Activated T-cell treated with anti-CD3 and anti-CD28 coated beads, Interleukin-2, amount 50 U/mL, for 1 hour (primary cell): ENCODE results near the gene RPTN.
A peak's percentile ranks its signal among the peaks of the same experiment; 100 is the strongest.
"Not testable (repeated sequence)": the region's sequence is repeated elsewhere in the genome, so short reads cannot be mapped to it uniquely, and the experiment has no call there.

Source experiments
- DNase-seq: peaks from one replicate; pipeline ENCODE4 v3.0.0-alpha.2; 2020

The RPTN gene

DNA sequence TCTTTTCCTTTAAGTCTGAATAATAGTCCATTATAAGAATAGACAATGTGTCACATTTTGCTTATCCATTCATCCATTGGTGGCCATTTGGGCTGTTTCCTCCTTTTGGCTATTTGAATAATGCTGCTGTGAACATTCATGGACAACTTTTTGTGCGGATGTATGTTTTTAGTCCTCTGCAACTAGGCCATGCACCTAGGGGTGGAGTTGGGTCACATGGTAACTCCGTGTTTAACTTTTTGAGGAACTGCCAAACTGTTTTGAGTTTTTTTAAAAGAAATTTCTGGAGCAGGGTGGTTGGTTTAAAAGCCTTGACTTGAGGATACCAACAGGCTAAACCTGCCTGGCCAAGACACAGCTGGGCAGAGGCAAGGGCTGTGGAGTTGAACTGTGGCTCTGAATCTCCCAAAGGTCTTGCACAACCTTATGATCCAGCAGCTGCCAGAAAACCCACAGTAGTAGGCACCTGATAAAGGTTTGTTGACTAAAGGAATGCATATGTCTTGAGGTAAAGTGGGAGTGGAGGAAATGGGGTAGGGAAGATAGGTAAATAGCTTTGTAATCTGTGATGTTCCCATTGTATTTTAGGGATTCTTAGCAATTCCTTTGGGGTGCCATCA lies 5.6 kb upstream of the RPTN start:
- no peak for DNase-seq

DNA sequence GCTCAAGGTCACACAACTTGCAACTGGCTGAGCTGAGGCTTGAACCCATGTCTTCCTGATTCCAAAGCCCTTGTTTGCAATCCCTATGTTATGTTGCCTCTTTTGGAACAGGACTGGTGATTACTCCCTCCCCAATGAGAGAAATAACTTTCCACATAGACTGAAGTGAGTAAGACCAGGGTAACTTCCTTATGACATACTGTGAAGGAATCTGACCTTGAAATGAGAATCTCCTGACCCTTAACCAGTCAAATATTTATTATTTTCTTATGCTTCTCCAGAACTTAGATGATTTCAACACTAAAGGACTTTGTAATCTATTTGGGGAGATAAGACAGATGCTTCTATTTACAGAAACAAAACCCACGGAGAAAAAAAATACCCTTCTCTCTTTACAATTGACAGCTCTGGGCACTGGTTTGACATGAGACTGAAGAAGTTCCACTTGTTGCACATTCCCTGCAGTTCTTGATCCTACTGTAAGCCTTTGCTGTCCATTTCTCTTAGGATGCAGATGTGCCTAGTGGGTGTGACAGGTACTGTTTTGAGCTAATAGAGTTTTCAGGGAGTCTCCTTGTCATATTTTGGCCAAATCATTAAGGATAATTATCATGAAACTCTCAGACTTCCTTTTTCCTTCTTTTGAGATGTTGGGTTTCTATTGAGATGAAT lies 3.9 kb upstream of the RPTN start:
- no peak for DNase-seq

DNA sequence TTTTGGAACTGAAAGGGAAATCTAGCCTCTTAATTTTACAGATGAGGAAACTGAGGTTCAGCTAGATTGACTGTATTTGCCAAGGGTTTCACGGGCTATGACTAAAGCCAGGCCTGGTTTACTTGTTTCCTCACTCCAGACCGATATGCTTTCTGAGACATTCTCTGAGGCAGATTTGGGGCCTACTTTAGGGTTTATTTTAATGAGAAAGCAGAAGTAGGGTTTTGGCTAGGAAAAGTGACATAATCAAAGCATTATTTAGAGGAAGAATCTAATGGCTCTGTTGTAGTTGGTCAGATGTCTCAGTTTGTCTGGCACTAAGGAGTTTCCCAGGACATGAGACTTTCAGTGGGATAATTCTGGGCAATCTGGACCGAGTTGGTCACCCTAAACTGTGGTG lies 1.5 kb upstream of the RPTN start:
- DNase-seq: no peak

DNA sequence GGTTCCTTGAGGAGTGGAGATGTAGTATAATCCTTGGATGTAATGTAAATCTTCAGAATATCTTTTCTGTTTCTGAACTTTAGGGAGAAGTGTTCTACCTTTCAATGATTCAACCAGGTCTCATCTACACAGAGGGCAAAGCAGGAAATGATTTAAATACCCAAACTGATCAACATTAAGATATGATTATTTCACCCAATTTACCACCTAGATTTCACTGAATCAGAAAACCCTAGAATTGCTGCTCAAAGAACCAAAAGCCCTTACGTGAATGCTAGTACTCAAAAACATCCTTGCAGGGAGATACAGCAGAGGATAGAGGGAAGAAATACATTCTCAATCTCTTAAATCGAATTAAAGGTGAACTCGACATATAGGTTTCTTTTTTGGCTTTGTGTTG lies 5.0 kb downstream of the RPTN start:
- no peak for DNase-seq

DNA sequence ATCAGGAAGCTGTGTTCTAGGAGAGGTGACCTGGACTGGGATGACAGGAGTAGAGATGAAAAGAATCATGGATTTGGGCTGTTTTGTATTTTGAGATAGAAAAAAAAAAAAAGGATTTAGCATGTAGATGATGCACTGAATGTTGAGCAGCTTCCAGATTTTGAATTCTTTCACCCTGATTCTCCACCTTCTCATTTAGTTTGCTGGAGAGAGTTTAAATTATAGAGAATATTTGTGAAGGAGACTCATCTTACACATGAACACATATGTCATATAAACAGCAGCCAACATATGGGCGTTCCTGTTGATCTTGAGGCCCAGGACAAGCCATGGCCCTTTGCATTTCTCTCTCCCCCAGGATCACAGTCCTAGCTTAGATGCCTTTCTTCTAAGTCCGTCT lies 7.4 kb downstream of the RPTN start:
- DNase-seq: no peak

DNA sequence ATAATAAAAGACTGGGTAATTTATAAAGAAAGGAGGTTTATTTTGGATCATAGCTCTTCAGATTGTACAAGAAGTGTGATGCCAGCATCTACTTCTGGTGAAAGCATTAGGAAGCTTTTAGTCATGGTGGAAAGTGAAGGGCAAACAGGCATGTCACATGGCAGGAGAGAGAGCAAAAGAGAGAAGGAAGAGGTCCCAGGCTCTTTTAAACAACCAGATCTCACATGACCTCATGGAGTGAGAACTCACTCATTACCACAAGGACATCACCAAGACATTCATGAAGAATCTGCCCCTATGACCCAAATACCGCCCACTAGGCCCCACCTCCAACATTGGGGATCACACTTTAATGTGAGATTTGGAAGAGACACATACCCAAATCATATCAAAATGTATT lies 10.0 kb downstream of the RPTN start:
- no peak for DNase-seq

DNA sequence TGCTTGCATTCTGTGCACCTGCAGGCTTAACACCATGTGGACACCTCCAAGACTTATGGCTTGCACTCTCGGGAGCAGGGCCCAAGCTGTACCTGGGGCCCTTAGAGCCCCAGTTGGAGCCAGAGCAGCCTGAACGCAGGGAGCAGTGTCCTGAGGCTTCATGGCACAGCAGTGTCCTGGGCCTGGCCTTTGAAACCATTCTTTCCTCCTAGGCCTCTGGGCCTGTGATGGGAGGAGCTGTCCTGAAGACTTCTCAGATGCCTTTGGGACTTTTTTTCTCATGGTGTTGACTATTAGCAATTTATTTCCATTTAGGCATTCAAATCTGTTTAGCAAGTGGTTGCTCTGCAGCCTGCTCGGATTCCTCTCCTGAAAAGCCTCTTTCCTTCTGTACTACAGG lies 11.0 kb downstream of the RPTN start:
- no peak for DNase-seq

DNA sequence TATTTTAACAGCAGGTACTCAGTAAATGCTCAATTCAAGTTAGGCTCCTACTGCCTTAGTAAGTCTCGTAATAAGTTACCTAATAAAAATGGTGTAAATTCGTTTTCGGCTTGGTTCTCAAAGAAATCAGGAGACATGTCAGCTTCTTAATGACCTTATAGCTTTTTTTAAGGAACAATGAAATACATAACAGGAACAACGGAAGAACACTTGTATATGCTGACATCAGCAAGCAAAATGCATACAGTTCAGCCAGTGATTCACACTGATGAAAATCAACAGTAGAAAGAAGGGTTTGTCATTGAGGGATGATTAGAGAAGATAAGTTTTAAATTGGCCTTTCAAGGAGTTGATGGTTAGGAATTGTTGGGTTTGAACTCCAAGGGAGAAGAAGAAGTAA lies 13.3 kb downstream of the RPTN start:
- no peak for DNase-seq

DNA sequence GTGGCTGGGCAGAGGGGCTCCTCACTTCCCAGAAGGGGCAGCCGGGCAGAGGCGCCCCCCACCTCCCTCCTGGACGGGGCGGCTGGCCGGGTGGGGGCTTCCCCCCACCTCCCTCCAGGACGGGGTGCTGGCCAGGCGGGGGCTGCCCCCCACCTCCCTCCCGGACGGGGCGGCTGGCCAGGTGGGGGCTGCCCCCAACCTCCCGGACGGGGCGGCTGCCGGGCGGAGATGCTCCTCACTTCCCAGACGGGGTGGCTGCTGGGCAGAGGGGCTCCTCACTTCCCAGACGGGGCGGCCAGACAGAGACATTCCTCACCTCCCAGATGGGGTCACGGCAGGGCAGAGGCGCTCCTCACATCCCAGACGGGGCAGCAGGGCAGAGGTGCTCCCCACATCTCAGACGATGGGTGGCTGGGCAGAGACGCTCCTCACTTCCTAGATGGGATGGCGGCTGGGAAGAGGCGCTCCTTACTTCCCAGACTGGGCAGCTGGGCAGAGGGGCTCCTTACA lies 14.3 kb downstream of the RPTN start:
- DNase-seq: not testable (repeated sequence)

DNA sequence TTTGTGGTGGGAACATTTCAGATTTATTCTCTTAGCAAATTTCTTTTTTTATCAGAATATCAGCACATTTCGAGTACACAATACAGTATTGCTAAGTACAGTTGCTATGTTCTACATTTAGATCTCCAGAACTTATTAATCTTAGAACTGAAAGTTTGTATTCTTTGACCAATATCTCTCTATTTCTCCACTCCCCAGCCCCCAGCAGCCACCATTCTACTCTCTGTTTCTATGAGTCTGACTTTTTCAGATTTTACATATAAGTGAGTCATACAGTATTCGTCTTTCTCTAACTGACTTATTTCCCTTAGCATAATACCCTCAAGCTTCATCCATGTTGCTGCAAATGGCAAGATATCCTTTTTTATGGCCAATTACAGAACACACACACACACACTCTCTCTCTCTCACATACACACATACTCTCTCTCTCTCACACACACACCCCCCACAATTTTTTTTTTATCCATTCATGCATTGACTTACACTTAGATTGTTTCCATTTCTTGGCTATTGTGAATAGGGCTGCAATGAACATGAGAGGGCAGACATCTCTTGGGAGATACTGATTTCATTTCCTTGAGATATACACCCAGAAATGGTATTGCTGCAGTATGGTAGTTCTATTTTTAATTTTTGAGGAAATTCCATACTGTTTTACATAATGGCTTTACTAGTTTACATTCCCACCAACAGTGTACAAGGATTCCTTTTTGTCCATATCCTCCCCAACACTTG lies 15.7 kb downstream of the RPTN start:
- DNase-seq: no peak

DNA sequence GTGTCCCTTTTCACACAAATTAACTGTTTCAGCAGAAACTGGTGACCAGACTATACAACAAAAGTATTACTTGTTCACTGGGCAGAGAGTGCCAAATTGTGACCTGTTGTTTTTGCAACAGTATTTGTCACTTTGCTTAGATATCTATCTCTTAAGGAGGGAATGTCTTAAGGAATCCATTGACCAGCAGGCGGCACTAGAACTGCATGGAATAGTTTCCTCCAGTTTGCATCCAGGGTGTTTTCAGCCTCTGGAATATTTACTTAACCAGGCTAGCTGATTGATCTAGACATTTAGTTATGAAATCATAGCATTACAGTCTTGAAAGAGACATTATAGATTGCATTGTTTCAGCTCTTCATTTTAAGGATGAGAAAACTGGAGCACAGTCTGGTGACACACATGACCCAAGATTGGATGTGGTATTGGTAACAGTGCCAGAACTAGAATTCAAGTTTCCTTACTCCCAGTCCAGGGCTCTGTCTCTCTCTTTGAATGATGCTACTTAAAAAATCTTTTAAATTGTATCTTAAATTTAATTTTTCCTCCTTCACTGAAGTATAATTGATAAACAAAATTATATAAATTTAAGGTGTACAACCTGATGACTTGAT lies 16.9 kb downstream of the RPTN start:
- DNase-seq: no peak

DNA sequence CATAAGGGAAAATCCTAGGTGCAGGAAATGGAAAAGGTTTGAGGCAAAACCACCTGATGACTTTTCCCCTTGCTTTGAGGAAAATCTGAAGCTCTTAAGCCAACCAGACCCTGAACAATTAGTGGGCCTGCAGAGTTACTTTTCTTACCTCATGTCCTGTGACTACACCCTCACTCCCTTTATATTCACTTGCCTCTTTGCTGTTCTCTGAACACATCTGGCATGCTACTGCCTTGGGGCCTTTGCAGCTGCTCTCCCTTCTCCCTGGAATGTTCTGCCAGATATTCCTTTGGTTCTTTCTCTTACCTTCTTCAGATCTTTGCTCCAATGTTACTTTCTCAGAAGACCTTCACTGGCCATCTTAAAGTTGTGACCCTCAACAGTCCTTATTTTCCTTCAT lies 21.8 kb downstream of the RPTN start:
- DNase-seq: no peak

DNA sequence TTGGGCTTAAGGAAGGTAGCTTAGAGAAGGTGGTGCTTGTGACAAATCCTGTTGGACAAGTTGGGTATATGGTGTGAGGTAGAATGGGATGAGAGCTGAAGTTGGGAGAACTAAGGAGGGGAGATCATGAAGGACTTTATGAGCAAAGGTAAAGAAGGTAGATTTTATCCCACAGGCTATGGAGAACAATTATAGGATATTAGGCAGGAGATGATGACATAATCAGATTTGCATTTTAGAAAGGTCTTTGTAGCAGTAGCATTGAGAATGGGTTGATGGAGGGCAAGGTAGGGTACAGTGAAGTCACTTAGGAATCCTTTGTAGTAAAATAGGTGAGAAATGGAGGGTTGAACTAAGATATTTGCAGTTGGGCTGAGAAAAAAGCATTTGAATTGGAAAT lies 28.8 kb downstream of the RPTN start:
- no peak for DNase-seq

DNA sequence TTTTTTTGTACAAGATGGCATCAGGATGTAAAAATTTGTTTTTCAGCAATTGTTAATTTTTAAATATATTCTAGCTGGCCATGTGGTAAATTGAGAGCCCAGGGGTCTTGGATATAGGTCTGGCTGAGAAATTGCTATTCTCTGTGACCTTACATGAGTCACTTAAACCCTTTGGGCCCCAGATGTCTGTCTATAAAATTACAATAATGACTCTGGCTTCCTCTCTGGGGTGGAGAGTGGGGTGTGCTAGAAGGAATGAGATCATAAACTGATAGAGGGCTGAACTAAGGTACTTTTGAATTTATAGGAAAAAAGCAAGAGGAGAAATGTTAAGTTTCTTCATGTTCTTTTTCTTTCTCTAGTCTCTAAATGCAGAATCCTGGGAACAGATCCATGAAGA lies 31.4 kb downstream of the RPTN start:
- DNase-seq: no peak

DNA sequence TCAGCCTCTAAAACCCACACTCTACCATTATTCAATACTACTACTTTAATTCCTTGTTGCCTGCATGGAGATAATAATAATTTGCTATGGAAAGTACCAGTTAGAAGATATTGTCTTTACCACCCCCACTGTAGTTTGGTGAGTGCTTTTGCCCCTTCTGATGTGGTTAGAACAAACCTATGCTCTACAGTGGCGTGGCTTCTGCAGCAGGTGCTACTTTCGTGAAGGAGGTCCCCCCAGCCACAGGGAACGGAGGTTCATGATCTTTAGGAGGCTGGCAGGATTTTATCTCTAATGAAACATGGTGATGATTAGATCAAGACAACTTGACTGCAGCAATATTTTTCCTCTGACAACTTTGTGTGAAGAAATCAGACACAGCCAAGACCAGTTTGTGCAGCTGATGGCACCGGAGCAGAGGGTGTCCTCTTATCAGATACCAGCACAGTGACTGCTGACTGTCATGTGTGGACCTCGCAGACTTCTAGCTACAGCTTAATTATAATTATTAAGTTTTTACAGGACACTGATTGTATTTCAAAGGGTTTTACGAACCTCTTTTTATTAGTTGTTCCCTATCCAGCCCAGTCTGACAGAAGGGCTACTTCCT lies 33.1 kb downstream of the RPTN start:
- DNase-seq: no peak

DNA sequence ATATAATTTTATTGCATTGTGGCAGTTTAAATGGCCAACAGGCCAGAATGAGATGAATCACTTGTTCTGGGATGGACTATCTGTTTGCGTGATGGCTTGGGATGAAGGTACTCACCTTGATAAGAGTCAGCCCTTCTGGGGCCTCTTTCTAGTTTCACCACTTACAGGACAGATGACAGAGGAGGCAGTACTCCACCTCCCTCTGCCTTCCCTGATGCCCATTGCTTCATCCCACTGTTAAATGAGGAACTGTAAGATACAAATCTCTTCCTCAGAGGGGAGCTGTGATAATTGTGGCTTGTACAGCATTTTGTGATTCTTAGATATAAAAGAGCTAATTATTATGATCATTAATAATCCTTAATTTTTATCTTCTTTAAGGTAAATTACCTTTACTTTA lies 40.1 kb downstream of the RPTN start:
- DNase-seq: no peak

DNA sequence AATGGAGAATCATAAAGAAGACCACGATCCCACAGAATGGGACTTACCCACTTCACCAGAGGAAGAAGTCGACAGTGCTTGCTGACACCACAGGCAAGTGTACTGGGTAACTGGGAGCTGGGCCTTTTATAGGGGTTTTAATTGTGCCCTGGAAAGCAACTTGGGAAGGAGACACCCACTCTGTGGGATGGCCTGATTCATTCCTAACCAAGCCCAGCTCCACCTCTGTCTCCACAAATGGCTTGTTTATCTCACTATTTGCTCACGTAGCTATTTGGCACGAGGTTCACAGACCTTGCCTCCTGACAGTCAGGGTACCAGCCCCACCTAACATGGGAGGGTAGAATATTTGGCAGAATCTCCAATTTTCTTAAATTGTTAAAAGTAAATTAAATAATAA lies 43.7 kb downstream of the RPTN start, which contains the start of gene TCHH:
Gene TCHH (minus strand): TSS at position 101 of the 400 bp plus-strand sequence. CDS start 1,364 bp downstream, outside the sequence.
- DNase-seq: no peak

DNA sequence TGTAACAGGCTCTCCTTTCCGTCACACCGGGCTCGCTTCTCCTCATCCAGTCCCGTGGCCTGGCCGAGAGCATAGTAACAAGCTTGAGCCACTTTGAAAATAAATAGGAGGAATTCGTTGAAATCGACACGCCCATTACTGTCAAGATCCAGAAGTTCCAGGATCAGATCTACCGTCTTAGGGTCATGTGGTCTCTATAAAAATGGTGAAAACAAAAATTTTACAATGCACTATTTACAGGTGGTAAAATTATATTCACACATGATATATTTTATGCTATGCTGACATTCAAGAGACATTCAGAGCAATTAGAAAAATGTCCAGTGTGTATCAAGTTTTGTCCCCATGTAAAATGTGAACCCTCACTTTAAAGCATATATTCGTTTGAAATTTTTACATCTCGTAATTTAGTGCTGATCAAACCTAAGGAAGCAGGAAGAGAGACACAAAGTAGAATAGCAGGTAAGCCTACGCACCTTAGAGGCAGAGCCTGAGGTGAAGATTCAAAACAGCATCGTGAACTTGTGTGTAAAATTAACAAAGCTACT lies 46.1 kb downstream of the RPTN start:
- no peak for DNase-seq

DNA sequence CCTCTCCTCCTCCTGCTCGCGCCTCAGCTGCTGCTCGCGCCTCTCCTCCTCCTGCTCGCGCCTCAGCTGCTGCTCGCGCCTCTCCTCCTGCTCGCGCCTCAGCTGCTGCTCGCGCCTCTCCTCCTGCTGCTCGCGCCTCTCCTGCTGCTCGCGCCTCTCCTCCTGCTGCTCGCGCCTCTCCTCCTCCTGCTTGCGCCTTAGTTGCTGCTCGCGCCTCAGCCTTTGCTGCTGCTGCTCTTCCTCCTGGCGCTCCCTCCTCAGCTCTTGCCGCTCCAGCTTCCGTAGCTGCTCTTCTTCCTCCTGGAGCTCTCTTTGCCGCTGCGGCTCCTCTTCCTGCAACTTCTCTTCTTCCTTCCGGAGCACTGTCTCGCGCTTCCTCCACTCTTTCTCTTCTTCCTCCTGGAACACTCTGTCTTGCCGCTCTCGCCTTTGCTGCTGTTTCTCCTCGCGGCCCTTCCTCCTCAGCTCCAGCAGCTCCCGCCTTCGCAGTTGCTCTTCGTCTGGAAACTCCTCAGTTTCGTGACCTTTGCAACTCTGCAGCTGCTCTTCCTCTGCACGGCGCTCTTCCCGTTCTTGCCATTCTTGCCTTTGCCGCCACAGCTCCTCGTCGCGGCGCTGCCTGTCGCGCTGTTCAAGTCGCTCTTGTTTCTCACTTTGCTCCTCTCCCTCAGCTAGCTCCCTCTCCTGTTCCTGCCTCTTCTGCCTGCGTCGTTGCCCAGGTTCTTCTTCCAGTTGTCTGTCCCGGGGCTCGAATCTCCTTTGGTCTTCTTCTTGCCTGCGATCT lies 46.7 kb downstream of the RPTN start:
- peak; percentile 19 for DNase-seq

DNA sequence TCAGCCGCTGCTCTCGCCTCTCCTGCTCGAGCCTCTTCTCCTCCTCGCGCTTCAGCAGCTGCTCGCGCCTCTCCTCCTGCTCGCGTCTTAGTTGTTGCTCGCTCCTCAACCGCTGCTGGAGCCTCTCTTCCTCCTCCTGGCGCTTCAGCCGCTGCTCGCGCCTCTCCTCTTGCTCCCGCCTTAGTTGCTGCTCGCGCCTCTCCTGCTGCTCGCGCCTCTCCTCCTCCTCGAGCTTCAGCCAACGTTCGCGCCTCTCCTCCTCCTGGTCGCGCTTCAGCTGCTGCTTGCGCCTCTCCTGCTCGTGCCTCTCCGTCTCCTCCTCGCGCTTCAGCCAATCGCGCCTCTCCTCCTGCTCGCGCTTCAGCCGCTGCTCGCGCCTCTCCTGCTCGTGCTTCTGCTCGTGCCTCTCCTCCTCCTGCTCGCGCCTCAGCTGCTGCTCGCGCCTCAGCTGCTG lies 47.5 kb downstream of the RPTN start:
- DNase-seq: peak; percentile 39

DNA sequence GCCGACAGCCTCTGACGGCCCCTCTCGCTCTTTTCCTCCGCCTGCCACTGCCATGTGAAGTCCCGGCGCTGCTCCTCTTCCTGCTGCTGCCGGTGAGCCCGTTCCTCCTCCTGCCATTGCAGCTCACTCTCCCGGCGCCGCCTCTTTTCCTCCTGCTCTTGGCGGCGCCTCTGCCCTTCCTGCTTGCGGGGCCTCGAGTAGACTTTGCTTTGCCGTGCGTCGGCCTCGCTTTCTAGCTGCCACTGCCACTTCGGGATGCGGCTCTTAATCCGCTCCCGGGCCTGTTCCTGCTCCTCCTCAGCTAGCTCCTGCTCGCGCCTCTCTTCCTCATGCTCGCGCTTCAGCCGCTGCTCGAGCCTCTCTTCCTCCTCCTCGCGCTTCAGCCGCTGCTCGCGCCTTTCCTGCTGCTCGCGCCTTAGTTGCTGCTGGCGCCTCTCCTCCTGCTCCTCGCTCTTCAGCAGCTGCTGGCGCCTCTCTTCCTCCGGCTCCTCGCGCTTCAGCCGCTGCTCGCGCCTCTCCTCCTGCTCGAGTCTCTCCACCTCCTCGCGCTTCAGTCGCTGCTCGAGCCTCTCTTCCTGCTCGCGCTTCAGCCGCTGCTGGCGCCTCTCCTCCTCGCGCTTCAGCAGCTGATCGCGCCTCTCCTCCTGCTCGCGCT lies 48.0 kb downstream of the RPTN start:
- no peak for DNase-seq
